Body of pancreas (tissue), 4 donors: Measurements from ENCODE around the gene TBC1D22B.

Experiments
- POLR2A ChIP-seq, 3 donors: fragments of 450-650 bp; IDR thresholded peaks; one replicate each; pipeline ENCODE4 v1.6.1; 2016; ENCODE audit warnings: antibody characterized with exemption in 3 of 3, mild to moderate bottlenecking in 2 of 3
- TF ChIP-seq, protein P1 (sequence below), 7 experiments: fragments of 450-650 bp in 4 of 7; fragments of 200-600 bp in 3 of 7; sonication (generic) in 3 of 7; IDR thresholded peaks; one replicate each; pipeline ENCODE4 v1.5.1; 2016 to 2019; ENCODE audit warnings: antibody characterized with exemption in 7 of 7

GRCh38 chr6:37305841-37306425, 48.4 kb downstream of the TBC1D22B start:
- TF ChIP-seq, protein P1, sequence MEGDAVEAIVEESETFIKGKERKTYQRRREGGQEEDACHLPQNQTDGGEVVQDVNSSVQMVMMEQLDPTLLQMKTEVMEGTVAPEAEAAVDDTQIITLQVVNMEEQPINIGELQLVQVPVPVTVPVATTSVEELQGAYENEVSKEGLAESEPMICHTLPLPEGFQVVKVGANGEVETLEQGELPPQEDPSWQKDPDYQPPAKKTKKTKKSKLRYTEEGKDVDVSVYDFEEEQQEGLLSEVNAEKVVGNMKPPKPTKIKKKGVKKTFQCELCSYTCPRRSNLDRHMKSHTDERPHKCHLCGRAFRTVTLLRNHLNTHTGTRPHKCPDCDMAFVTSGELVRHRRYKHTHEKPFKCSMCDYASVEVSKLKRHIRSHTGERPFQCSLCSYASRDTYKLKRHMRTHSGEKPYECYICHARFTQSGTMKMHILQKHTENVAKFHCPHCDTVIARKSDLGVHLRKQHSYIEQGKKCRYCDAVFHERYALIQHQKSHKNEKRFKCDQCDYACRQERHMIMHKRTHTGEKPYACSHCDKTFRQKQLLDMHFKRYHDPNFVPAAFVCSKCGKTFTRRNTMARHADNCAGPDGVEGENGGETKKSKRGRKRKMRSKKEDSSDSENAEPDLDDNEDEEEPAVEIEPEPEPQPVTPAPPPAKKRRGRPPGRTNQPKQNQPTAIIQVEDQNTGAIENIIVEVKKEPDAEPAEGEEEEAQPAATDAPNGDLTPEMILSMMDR (IDR thresholded peaks at IDR 0.05), result no peak
- no peak for TF ChIP-seq POLR2A (IDR thresholded peaks at IDR 0.05)
